ENCODE measurements around the gene GRAMD1A. TPM values are rescaled to one million over a fixed set of nuclear protein-coding genes. Genes with fewer than 3 reads are reported as not detected.
"Not testable (repeated sequence)": the region's sequence is repeated elsewhere in the genome, so short reads cannot be mapped to it uniquely, and the experiment has no call there.

GRAMD1A gene
- total RNA-seq, 1 donor from 2014 or later, result 30.6 TPM

DNA sequence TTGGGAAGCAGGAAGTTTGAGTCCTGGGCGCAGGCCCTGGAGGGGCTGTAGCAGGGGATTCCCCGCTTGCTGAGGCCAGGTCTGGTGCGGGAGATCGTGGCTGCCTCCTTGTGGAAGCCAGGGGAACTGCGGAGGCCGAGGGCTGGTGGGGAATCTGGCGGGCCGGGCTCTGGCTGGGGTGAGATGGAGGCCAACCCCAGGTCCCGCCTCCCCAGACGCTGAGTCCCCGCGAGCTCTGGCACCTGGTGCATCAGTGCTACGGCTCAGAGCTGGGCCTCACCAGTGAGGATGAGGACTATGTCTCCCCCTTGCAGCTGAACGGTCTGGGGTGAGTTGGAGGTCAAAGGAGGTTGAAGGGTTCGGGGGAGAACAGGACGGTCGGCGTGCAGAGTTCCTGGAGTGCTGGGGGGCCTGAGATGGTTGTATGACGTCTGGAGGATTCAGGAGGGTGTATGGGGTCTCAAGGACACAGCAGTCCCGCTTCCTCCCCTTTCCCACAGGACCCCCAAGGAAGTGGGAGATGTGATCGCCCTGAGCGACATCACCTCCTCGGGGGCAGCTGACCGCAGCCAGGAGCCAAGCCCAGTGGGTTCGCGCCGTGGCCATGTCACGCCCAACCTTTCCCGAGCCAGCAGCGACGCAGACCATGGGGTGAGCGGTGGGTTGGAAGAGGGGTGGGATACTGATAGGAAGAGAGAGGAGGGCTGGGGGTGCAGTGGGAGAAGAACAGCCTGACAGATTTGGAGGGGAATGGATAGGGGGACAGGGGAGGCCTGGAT, 13.1 kb downstream of the GRAMD1A start:
- intact Hi-C loops (cut with micrococcal nuclease), result loop anchor here (5.0 kb wide), 1 partner anchor 41 kb away; no protein-coding TSS in a partner anchor
- DNase-seq (peak; percentile 85), ATAC-seq (peak; percentile 75)

DNA sequence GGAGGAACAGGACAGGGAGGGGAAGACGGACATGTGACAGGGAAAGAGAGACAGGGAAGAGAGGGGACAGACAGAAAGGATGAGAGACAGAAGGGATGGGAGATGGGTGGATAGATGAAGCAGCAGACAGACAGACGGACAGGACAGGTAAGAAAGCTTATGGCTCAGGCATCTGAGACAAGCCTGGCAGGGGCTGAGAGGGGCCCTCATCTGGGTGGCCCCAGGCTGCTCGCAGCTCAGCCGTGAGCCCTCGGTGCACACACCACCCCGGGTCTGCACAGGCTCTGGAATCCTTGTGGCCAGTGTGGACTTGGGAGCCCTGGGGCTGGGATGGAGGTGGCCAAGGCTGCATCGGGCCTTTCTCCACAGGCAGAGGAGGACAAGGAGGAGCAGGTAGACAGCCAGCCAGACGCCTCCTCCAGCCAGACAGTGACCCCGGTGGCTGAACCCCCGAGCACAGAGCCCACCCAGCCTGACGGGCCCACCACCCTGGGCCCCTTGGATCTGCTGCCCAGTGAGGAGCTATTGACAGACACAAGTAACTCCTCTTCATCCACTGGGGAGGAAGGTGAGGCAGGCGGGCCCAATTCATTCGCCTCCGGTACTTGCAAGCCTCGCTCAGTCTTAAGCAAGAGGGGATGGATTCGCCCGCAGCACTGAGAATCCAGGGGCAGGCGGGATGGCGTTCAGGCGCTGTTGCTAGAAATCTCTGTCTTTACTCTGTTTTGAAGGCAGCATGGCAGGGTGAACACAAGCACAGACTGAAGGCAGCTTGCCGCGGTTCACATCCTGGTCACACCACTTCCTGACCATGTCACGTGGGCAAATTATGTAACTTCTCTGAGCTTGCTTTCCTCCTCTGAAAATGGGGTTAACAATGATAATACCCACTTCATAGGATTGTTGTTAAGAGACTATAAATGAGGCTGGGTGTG, 14.0 kb downstream of the GRAMD1A start:
- no peak for ATAC-seq
- DNase-seq, result no peak
- intact Hi-C loops (cut with micrococcal nuclease), result loop anchor here (5.0 kb wide), 1 partner anchor 42 kb away; no protein-coding TSS in a partner anchor

DNA sequence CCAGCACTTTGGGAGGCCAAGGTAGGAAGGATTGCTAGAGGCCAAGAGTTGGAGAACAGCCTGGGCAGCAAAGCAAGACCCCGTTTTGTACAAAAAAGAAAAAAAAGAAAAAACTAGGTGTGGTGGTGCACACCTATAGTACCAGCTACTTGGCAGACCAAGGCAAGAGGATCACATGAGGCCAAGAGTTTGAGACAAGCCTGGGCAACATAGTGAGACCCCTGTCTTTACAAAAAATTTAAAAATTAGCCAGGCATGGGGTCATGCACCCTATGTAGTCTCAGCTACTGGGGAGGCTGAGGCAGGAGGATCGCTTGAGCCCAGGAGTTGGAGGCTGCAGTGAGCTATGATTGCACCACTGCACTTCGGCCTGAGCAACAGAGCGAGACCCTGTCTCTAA, 14.7 kb downstream of the GRAMD1A start:
- not testable (repeated sequence) for ATAC-seq, DNase-seq
- intact Hi-C loops (cut with micrococcal nuclease), result loop anchor here (5.0 kb wide), 1 partner anchor 42 kb away; no protein-coding TSS in a partner anchor

DNA sequence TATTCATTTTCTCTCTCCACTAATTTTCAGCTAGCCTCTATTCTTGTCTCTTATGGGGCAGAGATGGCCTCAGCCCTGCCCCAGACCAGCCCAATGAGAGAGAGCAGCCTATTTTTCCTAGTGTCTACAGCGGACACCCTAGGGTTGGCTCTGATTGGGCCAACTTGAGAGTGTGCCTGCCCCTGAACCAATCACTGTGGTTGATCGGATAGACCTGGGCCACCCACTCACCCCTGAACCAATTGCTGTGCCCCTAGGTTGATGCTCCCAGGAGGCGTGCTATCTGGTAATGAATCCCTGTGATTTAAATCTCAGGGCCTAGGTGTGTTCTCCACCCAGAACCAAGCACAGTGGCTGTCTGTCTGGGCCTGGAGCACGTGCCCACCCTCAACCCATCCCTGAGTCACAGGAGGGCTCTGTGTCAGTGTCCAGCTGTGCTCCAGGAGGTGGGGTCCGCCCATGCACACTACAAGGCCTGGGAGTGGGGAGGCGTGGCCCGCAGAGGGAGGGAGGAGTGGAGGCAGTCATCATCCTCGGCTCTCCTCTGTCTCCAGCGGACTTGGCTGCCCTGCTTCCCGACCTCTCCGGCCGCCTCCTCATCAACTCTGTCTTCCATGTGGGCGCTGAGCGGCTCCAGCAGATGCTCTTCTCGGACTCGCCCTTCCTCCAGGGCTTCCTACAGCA, 15.3 kb downstream of the GRAMD1A start:
- intact Hi-C loops (cut with micrococcal nuclease), result no loop called here
- ATAC-seq (peak; percentile 9), DNase-seq (no peak)

DNA sequence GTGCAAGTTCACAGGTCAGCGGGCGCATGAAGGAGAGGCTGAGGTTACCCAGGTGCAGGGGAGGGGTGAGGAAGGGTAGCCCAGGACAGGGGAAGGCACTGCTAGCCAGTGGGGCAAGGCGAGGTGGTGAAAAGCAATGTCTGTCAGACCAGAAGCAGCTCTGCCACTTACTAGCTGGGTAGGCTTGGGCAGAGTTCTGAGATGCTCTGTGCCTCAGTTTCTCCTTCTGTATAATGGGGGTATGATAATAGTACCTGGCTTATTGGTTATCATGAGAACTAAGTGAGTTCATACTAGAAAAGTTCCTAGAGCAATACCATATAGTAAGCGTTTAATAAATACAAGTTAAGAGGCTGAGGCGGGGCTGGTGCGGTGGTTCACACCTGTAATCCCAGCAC, 15.8 kb downstream of the GRAMD1A start:
- ATAC-seq, result no peak
- intact Hi-C loops (cut with micrococcal nuclease), result no loop called here
- DNase-seq, result no peak

DNA sequence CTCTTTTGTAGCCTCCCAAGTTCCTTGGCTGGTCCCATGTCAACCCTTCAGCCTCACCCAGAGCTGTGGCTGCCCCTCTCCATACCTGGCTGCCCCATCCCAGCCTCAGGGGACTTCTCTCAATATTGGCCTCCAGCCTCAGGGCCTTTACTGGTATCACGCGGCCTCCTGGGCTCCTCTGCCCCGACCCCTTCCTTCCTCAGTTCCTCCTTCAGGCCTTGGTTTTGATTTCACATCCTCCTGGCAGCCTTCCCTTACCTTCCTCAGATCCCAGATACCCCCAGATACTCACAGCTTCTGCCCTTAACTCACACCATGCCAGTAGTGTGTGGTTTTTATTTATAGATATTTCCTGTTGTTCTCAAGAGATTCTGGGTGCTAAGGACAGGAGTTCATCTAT, 17.4 kb downstream of the GRAMD1A start:
- ATAC-seq (no peak), DNase-seq (no peak)
- intact Hi-C loops (cut with micrococcal nuclease), result no loop called here

DNA sequence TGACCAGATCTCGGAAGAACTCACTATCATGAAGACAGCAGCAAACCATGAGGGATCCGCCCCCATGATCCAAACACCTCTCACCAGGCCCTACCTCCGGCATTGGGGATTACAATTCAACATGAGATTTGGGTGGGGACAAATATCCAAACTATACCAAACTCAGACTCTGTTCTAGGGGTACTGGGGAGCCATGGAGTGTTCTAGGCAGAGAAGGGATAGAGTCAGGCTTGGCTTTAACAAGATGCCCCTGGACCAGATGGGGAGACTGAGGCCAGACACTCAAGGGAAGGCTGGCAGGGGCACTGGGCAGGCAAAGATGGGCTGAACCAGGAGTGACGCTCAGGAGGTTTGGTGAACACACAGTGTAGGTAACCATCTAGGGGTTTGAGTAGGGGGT, 18.3 kb downstream of the GRAMD1A start:
- ATAC-seq (no peak), DNase-seq (no peak)
- intact Hi-C loops (cut with micrococcal nuclease), result no loop called here

DNA sequence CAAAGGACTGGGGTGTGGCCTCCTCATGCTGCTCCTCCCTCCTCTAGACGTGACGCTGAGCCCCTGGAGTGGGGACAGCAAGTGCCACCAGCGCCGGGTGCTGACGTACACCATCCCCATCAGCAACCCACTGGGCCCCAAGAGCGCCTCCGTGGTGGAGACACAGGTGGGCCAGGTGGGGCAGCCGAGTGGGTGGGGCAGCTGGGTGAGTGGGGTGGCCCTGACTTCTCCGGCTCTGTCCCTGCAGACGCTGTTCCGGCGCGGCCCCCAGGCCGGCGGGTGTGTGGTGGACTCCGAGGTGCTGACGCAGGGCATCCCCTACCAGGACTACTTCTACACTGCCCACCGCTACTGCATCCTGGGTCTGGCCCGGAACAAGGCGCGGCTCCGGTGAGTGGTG, 19.0 kb downstream of the GRAMD1A start:
- intact Hi-C loops (cut with micrococcal nuclease), result no loop called here
- ATAC-seq (no peak), DNase-seq (no peak)

DNA sequence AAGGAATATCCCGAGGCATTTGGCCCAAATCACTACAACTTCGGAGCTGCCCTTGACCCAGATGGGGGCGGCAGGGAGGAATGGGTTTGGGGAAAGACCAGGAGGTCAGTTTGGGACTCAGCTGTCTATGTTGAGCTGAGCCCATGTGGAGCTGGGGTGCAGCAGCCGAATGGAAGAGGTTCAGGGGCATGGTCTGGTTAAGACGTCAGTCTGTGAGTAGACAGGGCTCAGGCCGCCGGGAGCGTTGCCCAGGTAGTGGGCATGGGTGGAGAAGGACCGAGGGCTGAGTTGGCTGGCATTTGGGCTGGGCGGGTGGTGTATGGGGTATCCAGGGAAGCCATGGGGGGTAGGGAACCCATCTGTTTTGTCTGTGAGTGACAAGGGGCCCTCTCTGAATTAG, 20.9 kb downstream of the GRAMD1A start:
- intact Hi-C loops (cut with micrococcal nuclease), result no loop called here
- DNase-seq (no peak), ATAC-seq (no peak)

DNA sequence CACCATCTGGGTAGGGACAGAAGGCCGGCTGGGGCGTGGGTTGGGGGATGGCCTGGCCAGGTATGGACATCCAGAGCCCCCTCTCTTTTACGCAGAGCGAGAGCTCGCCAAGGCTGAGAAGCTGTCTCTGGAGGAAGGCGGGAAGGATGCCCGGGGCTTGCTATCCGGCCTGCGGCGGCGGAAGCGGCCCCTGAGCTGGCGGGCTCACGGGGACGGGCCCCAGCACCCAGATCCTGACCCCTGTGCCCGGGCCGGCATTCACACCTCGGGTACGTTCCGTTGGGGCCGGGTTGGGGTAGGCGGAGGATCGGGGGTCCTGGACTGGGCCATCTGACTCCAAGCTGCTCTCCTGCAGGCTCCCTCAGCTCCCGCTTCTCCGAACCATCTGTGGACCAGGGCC, 21.5 kb downstream of the GRAMD1A start:
- intact Hi-C loops (cut with micrococcal nuclease), result no loop called here
- DNase-seq (no peak), ATAC-seq (no peak)

DNA sequence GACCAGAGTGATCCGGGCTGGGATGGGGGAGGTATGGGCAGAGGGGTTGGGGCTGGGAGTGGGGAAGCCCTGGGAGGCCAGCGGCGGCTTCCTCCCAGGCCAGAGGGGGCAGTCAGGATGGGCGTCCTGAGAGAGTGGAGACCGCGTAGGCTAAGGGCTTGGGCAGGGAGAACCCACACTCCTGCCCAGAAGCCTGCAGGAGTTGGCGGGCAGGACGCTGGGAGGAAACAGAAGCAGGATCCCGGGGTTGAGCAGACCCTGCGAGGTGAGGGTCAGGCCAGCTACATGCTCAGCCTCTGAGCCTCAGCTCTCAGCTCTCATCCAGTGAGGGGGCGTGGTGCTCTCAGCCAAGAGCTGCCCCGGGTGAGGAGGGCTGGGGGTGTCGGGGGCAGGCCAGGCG, 22.3 kb downstream of the GRAMD1A start:
- intact Hi-C loops (cut with micrococcal nuclease), result no loop called here
- ATAC-seq (no peak), DNase-seq (no peak)

DNA sequence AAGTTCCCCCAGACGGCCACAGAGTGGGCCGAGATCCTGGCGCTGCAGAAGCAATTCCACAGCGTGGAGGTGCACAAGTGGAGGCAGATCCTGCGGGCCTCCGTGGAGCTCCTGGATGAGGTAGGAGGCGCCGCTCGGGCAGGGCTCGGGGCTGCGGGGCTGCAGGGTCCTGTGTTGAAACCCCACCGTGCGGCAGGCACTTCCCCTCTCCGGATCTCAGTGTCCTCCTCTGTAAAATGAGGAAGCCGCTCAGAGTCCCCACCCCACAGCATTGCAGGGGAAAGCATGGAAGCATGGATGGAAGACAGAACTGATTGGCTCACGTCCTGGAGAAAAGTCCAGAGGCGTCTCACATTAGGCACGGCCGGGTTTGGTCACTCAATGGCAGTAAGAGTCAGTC, 23.3 kb downstream of the GRAMD1A start:
- intact Hi-C loops (cut with micrococcal nuclease), result no loop called here
- ATAC-seq (no peak), DNase-seq (no peak)

DNA sequence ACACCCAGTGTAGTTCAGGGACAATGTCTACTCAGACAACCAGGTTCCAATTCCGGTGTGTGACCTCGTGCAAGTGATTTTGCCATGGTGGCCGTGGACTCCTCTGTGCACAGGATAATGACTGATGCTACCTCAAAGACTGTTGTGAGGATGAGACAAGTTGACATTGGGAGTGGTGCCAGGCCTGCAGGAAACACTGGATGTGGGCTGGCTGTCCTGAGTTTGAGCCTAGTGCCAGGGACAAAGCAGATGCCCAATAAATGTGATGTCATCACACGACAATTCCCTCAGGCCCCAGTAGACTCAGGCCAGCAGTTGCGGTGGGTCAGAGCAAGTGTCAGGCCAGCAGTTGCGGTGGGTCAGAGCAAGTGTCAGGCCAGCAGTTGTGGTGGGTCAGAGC, 24.0 kb downstream of the GRAMD1A start:
- DNase-seq (no peak), ATAC-seq (no peak)
- intact Hi-C loops (cut with micrococcal nuclease), result no loop called here

DNA sequence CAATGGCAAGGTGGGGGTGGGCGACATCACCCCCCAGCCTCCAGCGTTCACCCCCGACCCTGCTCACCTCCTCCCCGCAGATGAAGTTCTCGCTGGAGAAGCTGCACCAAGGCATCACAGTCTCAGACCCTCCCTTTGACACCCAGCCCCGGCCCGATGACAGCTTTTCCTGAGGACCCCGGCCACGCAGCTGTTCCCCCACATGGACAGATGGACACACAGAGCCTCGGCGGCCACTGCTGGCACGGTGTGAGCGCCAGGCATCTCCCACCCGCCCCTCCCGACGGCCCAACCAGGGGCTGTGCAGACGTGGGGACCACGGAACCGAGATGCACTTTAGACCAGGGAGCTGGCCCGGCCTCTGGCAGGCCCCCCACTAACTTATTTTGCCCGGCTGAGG, 25.8 kb downstream of the GRAMD1A start:
- intact Hi-C loops (cut with micrococcal nuclease), result no loop called here
- ATAC-seq (no peak), DNase-seq (no peak)

DNA sequence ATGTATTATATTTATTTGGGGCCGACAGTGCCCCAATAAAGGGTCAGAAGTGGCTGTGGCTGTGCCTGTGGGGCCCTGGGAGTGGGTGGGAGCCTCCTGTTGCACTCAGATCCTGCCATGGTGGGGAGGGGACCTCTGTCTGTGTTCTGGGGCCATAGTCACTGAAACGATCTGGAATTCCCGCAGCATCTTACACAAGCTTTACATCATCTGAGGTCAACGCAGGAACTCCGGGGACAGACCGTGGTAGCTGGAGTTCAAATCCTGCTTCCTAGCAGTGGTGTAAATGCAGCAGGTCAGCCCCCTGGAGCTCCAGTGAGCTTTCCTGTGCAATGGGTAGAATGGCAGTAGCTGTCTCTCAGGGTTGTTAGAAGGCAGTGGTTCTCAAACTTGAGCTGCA, 26.3 kb downstream of the GRAMD1A start:
- ATAC-seq, result no peak
- no peak for DNase-seq
- intact Hi-C loops (cut with micrococcal nuclease), result no loop called here

DNA sequence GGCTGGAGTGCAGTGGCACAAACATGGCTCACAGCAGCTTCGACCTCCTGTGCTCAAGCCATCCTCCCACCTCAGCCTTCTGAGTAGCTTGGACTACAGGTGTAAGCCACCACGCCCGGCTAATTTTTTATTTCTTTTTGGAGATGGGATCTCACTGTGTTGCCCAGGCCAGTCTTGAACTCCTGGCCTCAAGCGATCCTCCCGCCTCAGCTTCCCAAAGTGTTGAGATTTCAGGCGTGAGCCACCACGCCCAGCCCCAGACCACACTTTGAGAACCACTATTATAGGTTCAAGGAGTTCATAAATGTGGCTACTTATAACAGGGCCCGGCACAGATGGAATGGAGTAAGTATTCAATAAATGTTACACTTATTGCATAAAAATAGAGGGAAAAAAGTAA, 26.9 kb downstream of the GRAMD1A start:
- DNase-seq (no peak), ATAC-seq (no peak)
- intact Hi-C loops (cut with micrococcal nuclease), result no loop called here

DNA sequence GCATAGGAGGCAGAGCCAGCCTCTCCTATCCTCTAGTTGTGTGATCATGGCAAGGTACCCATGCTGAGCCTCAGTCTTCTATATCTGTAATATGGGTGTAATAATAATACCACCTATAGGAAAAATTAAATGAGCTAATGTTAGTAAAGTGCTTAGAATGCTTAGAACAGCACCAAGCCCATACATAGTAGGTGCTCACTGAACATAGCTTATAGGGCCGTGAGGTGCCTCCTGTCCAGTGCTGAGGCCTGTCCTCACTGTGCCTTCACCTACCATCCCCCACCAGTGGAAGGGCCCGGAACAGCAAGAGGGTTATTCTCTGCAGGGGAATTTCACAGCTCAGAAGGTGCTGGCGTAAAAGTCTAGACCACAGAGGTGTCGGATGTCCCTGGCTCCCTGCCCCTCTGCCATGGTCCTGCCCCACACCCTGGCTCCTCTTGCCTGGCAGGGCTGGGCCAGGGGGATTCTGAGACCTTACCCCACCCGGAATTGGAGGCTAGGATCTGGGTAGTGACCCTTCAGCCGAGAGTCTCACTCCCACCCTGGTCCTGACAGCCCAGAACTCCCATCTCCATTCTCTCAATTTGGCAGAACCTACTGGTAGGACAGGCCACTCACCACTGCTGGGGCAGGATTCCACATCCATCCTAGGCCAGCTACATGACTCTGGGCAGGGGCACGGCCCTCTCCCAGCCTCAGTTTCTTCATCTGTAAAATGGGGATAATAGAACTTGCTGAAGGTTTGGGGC, 27.9 kb downstream of the GRAMD1A start:
- ATAC-seq (no peak), DNase-seq (no peak)
- intact Hi-C loops (cut with micrococcal nuclease), result no loop called here

DNA sequence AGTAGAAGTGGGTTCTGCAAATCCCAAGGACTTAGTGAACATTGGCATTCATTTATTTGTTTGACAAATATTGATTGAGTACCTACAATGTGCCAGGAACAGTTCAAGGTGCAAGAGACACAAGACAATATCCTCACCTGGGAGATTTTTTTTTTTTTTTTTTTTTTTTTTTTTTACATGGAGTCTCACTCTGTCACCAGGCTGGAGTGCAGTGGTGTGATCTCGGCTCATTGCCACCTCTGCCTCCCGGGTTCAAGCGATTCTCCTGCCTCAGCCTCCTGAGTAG, 28.4 kb downstream of the GRAMD1A start:
- ATAC-seq; intact Hi-C loops (cut with micrococcal nuclease): not testable (repeated sequence)

DNA sequence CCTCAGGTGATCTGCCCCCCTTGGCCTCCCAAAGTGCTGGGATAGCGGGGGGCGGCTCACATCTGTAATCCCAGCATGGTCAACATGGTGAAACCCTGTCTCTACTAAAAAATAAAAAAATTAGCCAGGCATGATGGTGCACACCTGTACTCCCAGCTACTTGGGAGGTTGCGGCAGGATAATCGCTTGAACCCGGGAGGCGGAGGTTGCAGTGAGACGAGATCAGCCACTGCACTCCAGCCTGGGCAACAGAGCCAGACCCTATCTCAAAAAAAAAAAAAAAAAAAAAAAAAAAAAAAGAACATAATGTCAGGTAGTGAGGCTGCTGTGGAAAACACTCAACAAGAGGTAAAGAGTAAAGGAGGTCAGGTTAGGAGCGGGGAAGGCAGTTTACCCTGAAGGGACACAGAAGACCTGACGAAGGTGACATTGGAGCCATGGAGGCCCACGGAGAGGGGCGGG, 29.2 kb downstream of the GRAMD1A start:
- DNase-seq; intact Hi-C loops (cut with micrococcal nuclease); ATAC-seq: not testable (repeated sequence)

More for the DNA sequence above, 28.4 kb downstream of the GRAMD1A start:
- not testable (repeated sequence) for DNase-seq

Data from left ventricle myocardium superior (tissue), 1 donor.